GM18498 (cell line): ENCODE measurements around the gene HADH.

Experiments used
- ATAC-seq: cut with Tn5 transposase; IDR thresholded peaks from one replicate; pipeline ENCODE4 v1.9.1; 2021; ENCODE audit warnings: mild to moderate bottlenecking, moderate library complexity; ENCODE audit not compliant: unreplicated experiment

The HADH gene

GRCh38 chr4:108055787-108056186, 66.1 kb downstream of the HADH start:
- no peak for ATAC-seq

GRCh38 chr4:108056418-108056817, 66.7 kb downstream of the HADH start:
- ATAC-seq, result no peak

DNA sequence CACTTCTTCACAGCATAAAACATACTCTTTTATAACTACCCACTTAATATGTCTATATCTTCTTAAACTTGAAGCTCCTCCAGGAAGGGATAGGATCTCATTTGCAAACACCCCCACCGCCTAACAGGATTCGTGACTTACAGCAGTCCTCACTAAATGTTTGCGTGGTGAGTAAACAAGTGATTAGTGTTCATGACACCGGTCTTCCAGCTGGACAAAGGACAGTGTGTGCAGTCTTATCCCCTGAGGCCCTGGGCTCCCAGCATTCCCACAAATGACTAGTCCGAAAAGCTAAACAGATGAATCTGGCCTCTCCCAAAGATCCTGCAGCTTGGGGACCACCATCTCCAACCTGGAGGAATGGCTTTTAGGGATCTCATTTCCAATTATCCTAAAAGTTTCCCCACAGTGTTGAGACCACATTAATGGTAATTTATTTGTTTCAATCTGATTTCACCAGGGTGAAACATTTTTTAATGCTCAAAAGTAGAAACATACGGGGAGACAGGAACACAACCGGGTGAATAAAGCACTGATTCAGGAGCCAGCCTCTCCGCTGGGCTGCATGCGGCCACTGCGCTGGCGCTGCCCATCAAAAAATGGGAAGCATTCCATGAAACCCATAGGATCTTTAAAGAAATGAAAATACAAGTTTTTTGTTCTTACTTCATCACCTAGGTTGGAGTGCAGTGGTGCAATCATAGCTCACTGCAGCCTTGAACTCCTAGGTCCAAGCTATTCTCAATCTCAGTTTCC, 69.2 kb downstream of the HADH start:
- no peak for ATAC-seq

GRCh38 chr4:108060164-108060563, 70.5 kb downstream of the HADH start:
- no peak for ATAC-seq

DNA sequence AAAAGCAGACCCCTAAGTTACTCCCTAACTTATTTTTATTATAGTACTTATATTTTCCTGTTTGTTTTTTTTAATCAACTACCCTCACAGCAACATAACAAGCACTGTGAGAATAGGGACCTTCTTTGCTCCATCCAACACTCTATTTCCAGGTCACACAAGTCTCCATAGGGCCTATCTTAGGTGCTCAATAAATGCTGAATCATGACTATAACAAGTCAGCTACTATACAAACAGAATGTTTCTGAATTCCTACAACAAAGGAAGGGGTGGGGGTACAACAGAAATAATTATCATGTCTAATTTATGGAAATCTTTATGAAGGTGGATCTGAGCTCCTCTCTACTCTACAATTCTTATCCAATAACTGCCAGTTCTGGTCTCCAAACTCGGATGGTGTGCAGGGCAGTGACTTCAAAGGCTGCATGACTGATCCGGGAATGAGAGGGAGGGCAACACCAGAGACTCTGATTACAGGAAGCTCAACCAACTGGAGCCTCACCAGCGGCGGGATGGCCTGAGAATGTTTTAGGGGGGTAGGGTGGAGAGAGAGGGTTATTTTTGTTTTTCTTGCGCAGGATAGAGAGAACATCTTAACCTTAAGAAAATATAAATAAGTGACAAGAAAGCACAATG, 71.1 kb downstream of the HADH start:
- ATAC-seq, result no peak

GRCh38 chr4:108068442-108068841, 78.8 kb downstream of the HADH start:
- ATAC-seq, result no peak

- no peak for ATAC-seq
Observed at GRCh38 chr4:108070775-108071174, 81.1 kb downstream of the HADH start.

GRCh38 chr4:108072300-108072699, 82.6 kb downstream of the HADH start:
- no peak for ATAC-seq

DNA sequence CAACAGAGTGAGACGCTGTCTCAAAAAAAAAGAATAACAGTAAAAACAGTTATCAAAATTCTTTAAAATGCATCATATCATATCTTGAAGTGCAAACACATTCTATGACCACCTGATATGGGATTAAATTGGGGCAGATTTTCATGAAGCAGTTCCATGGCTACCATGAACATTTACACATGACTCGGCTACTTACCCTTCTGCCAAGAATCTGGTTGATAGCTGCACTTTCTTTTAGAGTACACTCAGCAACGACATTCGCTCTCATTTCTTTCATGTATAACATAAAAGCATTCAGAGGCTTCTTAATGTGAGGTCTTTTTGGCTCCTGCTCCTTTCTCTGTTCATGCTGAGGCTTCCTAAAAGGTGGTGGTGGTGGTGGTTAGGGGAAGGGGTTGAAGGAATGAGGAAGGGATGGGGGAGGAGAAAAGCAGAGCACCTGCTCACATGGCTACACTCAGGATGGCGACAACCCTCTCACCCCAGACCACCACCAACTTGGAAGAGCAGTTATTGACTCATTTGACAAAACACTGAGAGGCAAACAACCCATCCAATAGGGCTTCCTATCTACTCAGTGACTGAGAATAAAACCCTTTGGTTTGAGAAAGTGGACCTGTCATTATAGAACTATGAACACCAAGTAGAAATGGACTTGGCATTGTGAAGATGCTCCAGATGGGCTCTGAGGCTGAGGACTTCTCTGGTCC, 88.5 kb downstream of the HADH start:
- no peak for ATAC-seq

GRCh38 chr4:108080747-108081146, 91.1 kb downstream of the HADH start:
- ATAC-seq, result no peak

DNA sequence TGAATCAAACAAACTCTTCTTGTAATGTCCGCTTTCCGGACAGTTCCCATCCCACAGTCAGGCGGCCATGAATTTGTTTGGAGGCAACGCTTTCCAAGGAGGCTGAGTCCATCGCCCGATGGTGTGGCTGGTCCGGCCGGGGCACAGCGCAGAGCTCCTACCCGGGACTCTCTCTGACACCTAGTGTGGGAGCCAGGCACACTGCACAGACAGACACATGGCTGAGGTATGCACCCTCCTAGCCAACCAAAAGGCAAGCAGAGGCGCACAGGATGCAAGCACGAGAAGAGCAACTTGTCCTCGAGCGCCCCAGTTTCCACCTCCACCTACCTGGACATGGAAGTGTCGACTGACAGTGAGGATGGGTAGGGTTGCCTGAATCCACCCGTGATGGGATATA, 91.6 kb downstream of the HADH start:
- no peak for ATAC-seq
